ENCODE results near the gene XRCC2.

XRCC2 gene

DNA sequence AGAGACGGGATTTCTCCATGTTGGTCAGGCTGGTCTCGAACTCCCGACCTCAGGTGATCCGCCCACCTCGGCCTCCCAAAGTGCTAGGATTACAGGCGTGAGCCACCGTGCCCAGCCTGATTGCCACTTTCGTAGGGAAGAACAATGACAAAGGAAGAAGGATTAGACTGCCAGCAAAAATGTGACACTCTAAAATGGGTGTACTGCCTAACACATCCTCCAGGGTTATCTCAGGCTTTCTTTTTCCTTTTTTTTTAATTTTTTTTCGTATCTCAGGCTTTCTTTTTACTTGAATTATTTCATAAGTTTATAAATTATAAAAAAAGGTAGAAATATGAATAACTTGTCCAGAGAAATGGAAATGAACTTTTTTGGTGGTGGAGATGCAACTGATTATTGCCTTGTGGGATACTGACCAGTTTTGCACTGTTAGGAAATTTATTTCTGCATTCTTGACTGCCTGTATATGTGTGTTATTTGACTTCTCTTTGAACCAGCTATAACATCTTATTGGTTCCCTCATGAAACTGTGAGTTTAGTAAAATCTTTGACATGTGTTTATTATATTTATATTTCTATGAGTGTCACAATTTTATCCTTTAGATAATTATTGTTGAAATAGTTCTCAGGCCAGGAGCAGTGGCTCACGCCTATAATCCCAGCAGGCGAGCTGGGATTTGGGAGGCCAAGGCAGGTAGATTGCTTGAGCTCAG is 56.8 kb downstream of the XRCC2 start:
- TF ChIP-seq, protein P1, sequence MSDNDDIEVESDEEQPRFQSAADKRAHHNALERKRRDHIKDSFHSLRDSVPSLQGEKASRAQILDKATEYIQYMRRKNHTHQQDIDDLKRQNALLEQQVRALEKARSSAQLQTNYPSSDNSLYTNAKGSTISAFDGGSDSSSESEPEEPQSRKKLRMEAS (IDR thresholded peaks at IDR 0.05; ENCODE audit: low read depth, low read length) = no peak
- TF ChIP-seq POLR2A (IDR thresholded peaks at IDR 0.05; ENCODE audit: extremely low read depth, insufficient read length) = no peak
- TF ChIP-seq, protein P2, sequence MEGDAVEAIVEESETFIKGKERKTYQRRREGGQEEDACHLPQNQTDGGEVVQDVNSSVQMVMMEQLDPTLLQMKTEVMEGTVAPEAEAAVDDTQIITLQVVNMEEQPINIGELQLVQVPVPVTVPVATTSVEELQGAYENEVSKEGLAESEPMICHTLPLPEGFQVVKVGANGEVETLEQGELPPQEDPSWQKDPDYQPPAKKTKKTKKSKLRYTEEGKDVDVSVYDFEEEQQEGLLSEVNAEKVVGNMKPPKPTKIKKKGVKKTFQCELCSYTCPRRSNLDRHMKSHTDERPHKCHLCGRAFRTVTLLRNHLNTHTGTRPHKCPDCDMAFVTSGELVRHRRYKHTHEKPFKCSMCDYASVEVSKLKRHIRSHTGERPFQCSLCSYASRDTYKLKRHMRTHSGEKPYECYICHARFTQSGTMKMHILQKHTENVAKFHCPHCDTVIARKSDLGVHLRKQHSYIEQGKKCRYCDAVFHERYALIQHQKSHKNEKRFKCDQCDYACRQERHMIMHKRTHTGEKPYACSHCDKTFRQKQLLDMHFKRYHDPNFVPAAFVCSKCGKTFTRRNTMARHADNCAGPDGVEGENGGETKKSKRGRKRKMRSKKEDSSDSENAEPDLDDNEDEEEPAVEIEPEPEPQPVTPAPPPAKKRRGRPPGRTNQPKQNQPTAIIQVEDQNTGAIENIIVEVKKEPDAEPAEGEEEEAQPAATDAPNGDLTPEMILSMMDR (IDR thresholded peaks at IDR 0.05; ENCODE audit: low read depth, low read length) = no peak
- no peak for TF ChIP-seq MYC (IDR thresholded peaks at IDR 0.05; ENCODE audit: low read depth, low read length)
- no peak for DNase-seq (ENCODE audit: low read depth)
- no peak overlapping the region for H3K4me3 ChIP-seq (ENCODE audit: low read depth, low read length)

DNA sequence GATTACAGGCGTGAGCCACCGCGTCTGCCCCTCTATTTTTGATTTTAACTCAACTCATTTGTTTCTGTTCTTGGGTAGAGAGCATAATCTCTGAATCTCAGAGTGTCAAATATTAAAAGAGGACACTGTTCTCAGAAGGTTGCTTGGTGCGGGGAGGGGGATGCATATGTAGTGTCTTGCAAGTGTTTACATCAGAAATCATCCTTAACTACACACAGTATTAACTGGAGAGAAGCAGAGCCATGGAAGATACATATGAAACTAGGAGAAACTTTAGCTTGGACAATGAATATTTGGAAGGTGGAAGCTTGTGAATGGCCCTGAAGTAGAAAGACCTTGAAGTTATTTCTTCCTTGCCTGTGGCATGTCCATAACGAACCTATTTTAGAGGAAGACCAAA is 57.5 kb downstream of the XRCC2 start:
- TF ChIP-seq, protein P1 (IDR thresholded peaks at IDR 0.05; ENCODE audit: low read depth, low read length) = no peak
- TF ChIP-seq, protein P2 (IDR thresholded peaks at IDR 0.05; ENCODE audit: low read depth, low read length) = no peak
- TF ChIP-seq MYC (IDR thresholded peaks at IDR 0.05; ENCODE audit: low read depth, low read length) (no peak), POLR2A (IDR thresholded peaks at IDR 0.05; ENCODE audit: extremely low read depth, insufficient read length) (no peak)
- no peak for DNase-seq (ENCODE audit: low read depth)

DNA sequence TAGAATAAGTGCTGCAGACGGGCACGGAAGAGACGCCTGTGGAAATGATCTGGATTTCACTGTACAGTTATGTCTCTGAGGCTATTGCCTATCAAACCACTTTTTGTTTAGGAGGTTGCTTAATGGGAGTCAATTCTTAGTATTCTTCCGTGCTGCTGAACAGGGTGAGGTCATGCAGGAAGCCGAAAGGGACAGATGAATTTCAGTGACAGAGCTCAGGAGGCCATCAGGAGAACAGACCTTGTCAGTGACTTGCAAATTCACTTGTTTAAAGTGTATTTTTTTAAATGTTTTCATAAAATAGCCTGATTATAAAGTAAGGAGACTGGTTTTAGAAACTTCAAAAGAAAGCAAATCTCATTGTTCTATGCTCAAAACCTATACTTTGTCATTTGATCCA is 58.9 kb downstream of the XRCC2 start:
- no peak overlapping the region for H3K4me3 ChIP-seq (ENCODE audit: low read depth, low read length)
- DNase-seq (ENCODE audit: low read depth) = no peak
- TF ChIP-seq MYC (IDR thresholded peaks at IDR 0.05; ENCODE audit: low read depth, low read length) = no peak
- no peak for TF ChIP-seq POLR2A (IDR thresholded peaks at IDR 0.05; ENCODE audit: extremely low read depth, insufficient read length)

More for the DNA sequence above, 57.5 kb downstream of the XRCC2 start:
- H3K4me3 ChIP-seq (ENCODE audit: low read depth, low read length) = no peak overlapping the region

DNA sequence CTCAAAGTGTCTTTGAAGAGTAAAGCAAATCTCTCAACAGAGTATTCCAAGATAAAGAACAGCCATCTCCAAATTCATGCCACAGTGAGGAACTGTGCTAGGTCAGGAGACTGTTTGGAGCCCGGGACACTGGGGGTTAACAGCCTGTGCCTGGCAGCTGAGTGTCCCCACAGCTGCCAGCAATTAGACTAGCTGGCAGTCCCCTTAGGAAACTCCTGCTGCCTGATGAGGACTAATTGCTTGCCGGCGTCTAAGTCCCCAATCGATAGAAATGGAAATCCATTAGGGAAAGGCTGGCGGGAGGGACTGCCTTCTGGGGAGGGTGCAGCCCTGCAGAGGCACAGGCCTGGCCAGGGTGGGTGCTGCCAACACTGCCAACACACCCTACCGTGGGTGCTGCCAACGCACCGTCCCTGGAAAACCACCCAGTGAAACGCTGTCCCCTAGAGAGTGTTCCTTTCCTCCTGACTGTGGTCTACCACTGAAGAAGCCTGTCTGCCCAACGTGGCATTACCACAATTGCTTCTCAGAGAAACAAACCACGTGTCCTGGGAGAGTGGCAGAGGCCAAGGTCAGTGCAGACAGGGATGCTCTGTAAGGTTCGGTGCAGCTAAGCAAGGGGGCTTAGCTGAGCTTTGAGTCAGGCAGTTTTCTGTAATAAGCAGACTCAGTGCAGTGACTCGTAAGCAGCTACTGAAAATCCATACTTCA is 60.8 kb downstream of the XRCC2 start:
- TF ChIP-seq, protein P1 (IDR thresholded peaks at IDR 0.05; ENCODE audit: low read depth, low read length) = peak; percentile 39; the same call in 1 of the 2 replicates
- TF ChIP-seq MYC (IDR thresholded peaks at IDR 0.05; ENCODE audit: low read depth, low read length) = no peak
- no peak for DNase-seq (ENCODE audit: low read depth)
- H3K4me3 ChIP-seq (ENCODE audit: low read depth, low read length) = no peak overlapping the region

DNA sequence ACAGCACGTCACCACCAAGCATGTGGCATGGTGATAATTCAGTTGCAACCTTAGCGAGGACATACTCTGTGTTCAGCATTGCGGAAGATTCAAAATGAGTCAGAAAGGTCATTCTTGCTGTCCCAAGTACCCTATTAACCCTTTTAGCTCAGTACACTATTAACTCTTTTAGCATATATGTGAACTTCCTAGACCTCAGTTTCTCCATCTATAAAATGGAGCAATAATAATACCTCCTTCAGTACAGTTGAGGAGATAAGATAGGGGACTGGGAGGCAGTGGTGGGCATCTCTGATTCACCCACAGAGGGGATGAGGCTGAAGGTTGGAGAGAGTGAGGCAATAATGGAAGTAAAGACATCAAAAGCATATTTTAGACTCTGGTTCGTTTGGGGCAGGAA is 67.3 kb downstream of the XRCC2 start:
- H3K4me3 ChIP-seq (ENCODE audit: low read depth, low read length) = no peak overlapping the region
- TF ChIP-seq POLR2A (IDR thresholded peaks at IDR 0.05; ENCODE audit: extremely low read depth, insufficient read length) (no peak), MYC (IDR thresholded peaks at IDR 0.05; ENCODE audit: low read depth, low read length) (no peak)
- TF ChIP-seq, protein P2 (IDR thresholded peaks at IDR 0.05; ENCODE audit: low read depth, low read length) = no peak
- TF ChIP-seq, protein P1 (IDR thresholded peaks at IDR 0.05; ENCODE audit: low read depth, low read length) = no peak
- no peak for DNase-seq (ENCODE audit: low read depth)

DNA sequence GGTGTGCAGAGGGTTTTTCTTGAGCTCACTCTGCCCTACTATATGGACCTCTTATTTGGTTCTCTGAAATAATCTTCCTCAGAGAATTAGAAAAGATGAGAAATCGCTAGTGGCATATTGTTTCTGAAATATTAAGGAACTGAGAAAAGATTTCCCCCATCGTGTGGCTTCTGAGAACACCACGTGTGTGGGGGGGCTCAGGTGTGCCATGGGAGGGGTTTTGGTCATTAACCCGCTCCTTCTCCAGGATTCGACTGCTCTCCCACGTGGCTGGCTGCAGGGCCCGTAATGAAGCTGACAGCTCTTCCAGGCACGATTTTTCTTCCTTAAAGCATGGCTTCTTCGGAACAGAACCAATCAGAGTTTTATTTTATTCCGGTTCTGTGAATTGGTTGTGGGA is 67.7 kb downstream of the XRCC2 start:
- no peak for DNase-seq (ENCODE audit: low read depth)
- H3K4me3 ChIP-seq (ENCODE audit: low read depth, low read length) = no peak overlapping the region
- TF ChIP-seq, protein P1 (IDR thresholded peaks at IDR 0.05; ENCODE audit: low read depth, low read length) = no peak
- TF ChIP-seq, protein P2 (IDR thresholded peaks at IDR 0.05; ENCODE audit: low read depth, low read length) = no peak
- TF ChIP-seq POLR2A (IDR thresholded peaks at IDR 0.05; ENCODE audit: extremely low read depth, insufficient read length) = no peak

Data from NB4 (cell line).